A673 (cell line): ENCODE data around the gene GALNT12. TPM values are rescaled to one million over a fixed set of nuclear protein-coding genes. Genes with fewer than 3 reads are reported as not detected.

ENCODE experiments used
- BruUV-seq: library from RNA; stranded (reverse); fragments of 400-500 nt; replicated peaks from 2 replicates; lab custom pipeline; 2021; lab: Mats Ljungman, UMichigan
- CTCF ChIA-PET: fragments of 300-600 bp; sonication (Branson Sonifier 250); formaldehyde crosslinking; loops from one replicate; lab custom pipeline; 2022; ENCODE audit warnings: antibody characterized with exemption; lab: Charles Lee
- POLR2A ChIA-PET: fragments of 300-600 bp; sonication (Branson Sonifier 250); formaldehyde crosslinking; loops from one replicate; lab custom pipeline; 2022; ENCODE audit warnings: antibody characterized with exemption; ENCODE audit not compliant: low non-redundant PET; lab: Charles Lee
- DNase-seq: peaks from one replicate; pipeline ENCODE4 v3.0.0-alpha.2; 2015; ENCODE audit warnings: low spot score
- H3K27ac ChIP-seq: fragments of 200-600 bp; sonication (generic); 2 replicates; pipeline ENCODE4 v1.5.1; 2016; ENCODE audit warnings: mixed run types, low read depth, mild to moderate bottlenecking, mixed read lengths, antibody characterized with exemption, low read length; ENCODE audit not compliant: poor library complexity, severe bottlenecking
- H3K27me3 ChIP-seq: fragments of 200-600 bp; sonication (generic); replicated peaks from 2 replicates; pipeline ENCODE4 v1.6.1; 2017; ENCODE audit warnings: mixed run types, low read depth, mild to moderate bottlenecking, mixed read lengths, antibody characterized with exemption, low read length; ENCODE audit not compliant: insufficient read depth, poor library complexity
- H3K36me3 ChIP-seq: fragments of 200-600 bp; sonication (generic); 2 replicates; pipeline ENCODE4 v1.6.1; 2016; ENCODE audit warnings: mixed run types, mild to moderate bottlenecking, mixed read lengths, antibody characterized with exemption, low read length; ENCODE audit not compliant: insufficient read depth, poor library complexity, severe bottlenecking
- H3K4me1 ChIP-seq: fragments of 200-600 bp; sonication (generic); 2 replicates; pipeline ENCODE4 v1.6.1; 2017; ENCODE audit warnings: mixed run types, mild to moderate bottlenecking, mixed read lengths, antibody characterized with exemption, low read length; ENCODE audit not compliant: insufficient read depth, poor library complexity, severe bottlenecking
- H3K4me3 ChIP-seq: fragments of 200-600 bp; sonication (generic); 2 replicates; pipeline ENCODE4 v1.5.1; 2016; ENCODE audit warnings: low read depth, mixed run types, mild to moderate bottlenecking, mixed read lengths, low read length; ENCODE audit not compliant: poor library complexity, severe bottlenecking
- H3K9me3 ChIP-seq: fragments of 200-600 bp; sonication (generic); 2 replicates; pipeline ENCODE4 v1.6.1; 2016; ENCODE audit warnings: mixed run types, low read depth, mild to moderate bottlenecking, mixed read lengths, antibody characterized with exemption, low read length; ENCODE audit not compliant: poor library complexity, severe bottlenecking
- EZH2 ChIP-seq: fragments of 200-600 bp; sonication (generic); IDR thresholded peaks from 2 replicates; pipeline ENCODE4 v1.6.1; 2017; ENCODE audit warnings: borderline replicate concordance, low read depth, mild to moderate bottlenecking, mixed read lengths, antibody characterized with exemption, low read length; ENCODE audit not compliant: poor library complexity, severe bottlenecking
- intact Hi-C: fragments of 100-400 bp; cut with micrococcal nuclease; formaldehyde crosslinking; loops from one replicate; pipeline ENCODE4 v1.10.0; 2022; ENCODE audit not compliant: unreplicated experiment
- total RNA-seq: library from RNA; stranded (reverse); gene quantifications from 2 replicates; pipeline ENCODE4 v1.2.3, GENCODE V29; 2021
- TF ChIP-seq, protein P1 (sequence below): fragments of 300-800, 200-600 bp; sonication (generic); conservative IDR thresholded peaks from 2 replicates; pipeline ENCODE4 v1.5.1; 2017; ENCODE audit warnings: low read depth, mild to moderate bottlenecking, antibody characterized with exemption, low read length, moderate library complexity, mixed read lengths

The GALNT12 gene
- total RNA-seq, 1 experiment from 2014 or later = 0.54 TPM

DNA sequence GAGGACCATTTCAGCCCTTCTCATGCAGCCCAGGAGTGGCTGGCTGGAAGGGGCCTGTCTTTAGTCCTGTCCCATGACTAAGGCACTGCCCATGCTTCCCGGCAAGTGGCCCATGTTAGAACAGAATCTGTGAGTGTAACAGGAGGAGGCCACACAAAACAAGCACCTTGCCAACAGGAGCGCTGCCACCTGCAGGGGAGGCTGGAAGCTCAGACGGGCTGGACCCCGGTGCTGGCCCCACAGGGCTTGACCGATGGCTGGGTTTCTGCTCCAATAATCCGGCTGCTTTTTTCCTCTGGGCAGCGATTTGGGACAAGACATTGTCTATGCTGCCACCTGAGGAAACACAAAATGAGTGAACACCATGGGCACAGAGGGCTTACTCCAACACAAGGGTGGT, 39.6 kb upstream of the GALNT12 start:
- DNase-seq = no peak
- ChIA-PET CTCF (no interaction called here), POLR2A (no interaction called here)
- H3K4me3 ChIP-seq = no peak overlapping the region
- no peak for TF ChIP-seq EZH2
- TF ChIP-seq, protein P1, sequence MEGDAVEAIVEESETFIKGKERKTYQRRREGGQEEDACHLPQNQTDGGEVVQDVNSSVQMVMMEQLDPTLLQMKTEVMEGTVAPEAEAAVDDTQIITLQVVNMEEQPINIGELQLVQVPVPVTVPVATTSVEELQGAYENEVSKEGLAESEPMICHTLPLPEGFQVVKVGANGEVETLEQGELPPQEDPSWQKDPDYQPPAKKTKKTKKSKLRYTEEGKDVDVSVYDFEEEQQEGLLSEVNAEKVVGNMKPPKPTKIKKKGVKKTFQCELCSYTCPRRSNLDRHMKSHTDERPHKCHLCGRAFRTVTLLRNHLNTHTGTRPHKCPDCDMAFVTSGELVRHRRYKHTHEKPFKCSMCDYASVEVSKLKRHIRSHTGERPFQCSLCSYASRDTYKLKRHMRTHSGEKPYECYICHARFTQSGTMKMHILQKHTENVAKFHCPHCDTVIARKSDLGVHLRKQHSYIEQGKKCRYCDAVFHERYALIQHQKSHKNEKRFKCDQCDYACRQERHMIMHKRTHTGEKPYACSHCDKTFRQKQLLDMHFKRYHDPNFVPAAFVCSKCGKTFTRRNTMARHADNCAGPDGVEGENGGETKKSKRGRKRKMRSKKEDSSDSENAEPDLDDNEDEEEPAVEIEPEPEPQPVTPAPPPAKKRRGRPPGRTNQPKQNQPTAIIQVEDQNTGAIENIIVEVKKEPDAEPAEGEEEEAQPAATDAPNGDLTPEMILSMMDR = no peak
- H3K9me3 ChIP-seq = no peaks in the 10 kb centered on the region
- no peaks in the 10 kb centered on the region for H3K4me1 ChIP-seq
- H3K27ac ChIP-seq = no peak overlapping the region
- intact Hi-C loops = no loop called here
- no peaks in the 10 kb centered on the region for H3K36me3 ChIP-seq
- H3K27me3 ChIP-seq = no peaks in the 10 kb centered on the region
- no TSS peak for BruUV-seq

DNA sequence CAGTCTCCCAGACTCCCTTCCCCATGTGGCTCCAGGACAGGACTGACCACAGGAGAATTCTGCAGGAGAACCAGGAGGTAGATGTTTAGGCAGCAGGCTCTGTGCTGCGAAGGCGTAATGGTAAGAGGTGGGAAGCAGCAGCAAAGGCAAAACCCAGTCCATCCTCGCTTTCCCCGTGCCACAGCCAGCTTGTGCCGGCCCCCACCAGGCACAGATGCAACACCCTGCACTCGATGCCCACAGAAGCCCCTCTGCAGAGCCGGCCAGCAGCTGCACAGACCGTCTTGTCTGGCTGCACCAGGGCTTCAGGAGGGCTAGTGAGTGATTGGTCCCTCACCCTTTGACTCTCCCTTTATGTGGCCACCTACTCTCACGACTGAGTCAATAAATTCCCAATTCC, 39.1 kb upstream of the GALNT12 start:
- ChIA-PET POLR2A (no interaction called here), CTCF (no interaction called here)
- Histone ChIP-seq H3K4me3 (no peak overlapping the region), H3K9me3 (no peaks in the 10 kb centered on the region), H3K36me3 (no peaks in the 10 kb centered on the region), H3K27me3 (no peaks in the 10 kb centered on the region), H3K27ac (no peak overlapping the region), H3K4me1 (no peaks in the 10 kb centered on the region)
- no peak for TF ChIP-seq EZH2
- TF ChIP-seq, protein P1 = no peak
- BruUV-seq = no TSS peak
- DNase-seq = no peak
- intact Hi-C loops = no loop called here

DNA sequence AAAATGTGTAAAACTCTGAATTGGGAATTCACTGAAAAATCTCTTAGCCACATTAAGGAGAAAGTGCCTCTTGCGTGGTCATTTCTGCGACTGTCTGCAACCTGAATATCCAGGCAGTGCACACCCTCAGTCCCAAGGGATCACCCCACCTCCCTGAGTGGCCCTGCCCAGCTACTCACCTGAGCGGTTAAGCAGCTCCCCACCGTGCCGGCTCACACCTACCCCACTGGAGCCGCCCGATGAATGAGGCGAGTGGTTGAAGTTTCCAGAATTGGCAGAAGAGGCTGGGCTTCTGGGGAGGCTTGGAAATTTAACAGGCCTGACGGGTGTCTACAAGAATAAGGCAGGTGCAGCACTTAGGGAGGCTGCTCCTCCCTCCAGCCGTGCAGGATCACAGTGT, 36.8 kb upstream of the GALNT12 start:
- intact Hi-C loops = loop anchor here (5.0 to 10.0 kb wide), 2 partner anchors 563 to 696 kb away; no protein-coding TSS in a partner anchor
- no TSS peak for BruUV-seq
- TF ChIP-seq, protein P1 = no peak
- TF ChIP-seq EZH2 = no peak
- no peak for DNase-seq
- CTCF ChIA-PET = no interaction called here
- H3K27me3 ChIP-seq = no peaks in the 10 kb centered on the region
- no peaks in the 10 kb centered on the region for H3K9me3 ChIP-seq
- no peaks in the 10 kb centered on the region for H3K36me3 ChIP-seq
- POLR2A ChIA-PET = no interaction called here
- no peak overlapping the region for H3K4me3 ChIP-seq
- no peaks in the 10 kb centered on the region for H3K4me1 ChIP-seq
- H3K27ac ChIP-seq = no peak overlapping the region
